ENCODE data around the gene RAPGEF1. TPM values are rescaled to one million over a fixed set of nuclear protein-coding genes. Genes with fewer than 3 reads are reported as not detected.
A peak's percentile ranks its signal among the peaks of the same experiment; 100 is the strongest.

The RAPGEF1 gene
- polyA plus RNA-seq, 3 donors, result 37.4 to 41.3 (median 38.2) TPM

GRCh38 chr9:131612851-131613250 is 127.0 kb downstream of the RAPGEF1 start:
- no peak for DNase-seq (ENCODE audit: low read depth in 3 of 3, low spot score in 2 of 3)

GRCh38 chr9:131611586-131612315 is 128.1 kb downstream of the RAPGEF1 start:
- no peak for DNase-seq (ENCODE audit: low read depth in 3 of 3, low spot score in 2 of 3)

DNA sequence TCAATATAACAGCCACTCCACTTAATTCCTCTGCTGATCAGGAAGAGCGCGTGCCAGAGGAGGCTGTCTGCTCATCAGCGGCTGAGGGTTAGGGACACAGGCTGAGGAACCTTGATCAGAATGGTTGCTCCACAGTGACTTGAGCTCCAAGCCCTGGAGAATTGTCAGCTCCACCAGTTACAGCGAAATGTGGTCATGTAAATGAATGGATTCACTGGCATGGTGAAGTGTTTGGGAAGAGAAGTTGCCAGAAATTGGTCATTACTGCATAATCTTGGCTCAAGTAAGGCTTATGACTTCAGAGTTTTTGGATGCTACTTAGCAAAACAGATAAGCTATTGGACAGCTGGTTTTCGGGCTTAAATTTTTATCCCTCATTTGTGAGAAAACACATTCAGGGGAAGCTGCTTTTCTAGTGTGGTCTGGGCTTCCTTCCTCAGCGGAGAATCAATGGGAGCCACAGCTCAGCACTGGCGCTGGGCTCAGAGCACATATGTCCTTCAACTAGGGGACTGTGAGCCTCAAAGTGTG is 129.6 kb downstream of the RAPGEF1 start:
- no peak for DNase-seq (ENCODE audit: low read depth in 3 of 3, low spot score in 2 of 3)

GRCh38 chr9:131609099-131609830 is 130.6 kb downstream of the RAPGEF1 start:
- no peak for DNase-seq (ENCODE audit: low read depth in 3 of 3, low spot score in 2 of 3)

DNA sequence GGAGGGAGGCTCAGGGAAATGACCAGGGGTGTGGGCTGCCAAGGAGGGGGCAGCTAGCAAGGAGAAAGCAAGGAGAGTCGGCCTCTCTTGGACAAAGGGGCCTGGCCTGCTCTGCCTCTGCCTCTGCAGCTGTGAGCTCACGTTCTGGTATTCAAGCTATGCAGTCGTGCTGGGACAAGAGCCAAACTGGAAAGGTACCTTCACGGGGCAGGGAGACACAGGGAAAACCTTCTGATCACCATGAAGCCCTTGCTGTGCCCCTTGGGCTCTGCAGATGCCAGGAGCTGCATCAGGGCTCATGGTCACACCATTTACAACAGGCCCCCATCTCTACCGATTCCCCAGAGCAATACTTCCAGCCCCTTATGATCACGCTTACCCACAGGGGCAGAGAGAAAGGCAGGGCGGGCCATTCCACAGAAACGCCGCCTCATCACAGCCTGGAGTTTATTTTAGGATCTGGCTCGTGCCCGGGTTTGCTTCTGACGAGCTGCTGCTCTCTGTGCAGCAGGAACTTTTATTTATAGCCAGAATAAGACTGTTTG is 131.3 kb downstream of the RAPGEF1 start:
- DNase-seq (ENCODE audit: low read depth in 3 of 3, low spot score in 2 of 3), result peak in 2 of 3 donors; percentile 36 to 56

DNA sequence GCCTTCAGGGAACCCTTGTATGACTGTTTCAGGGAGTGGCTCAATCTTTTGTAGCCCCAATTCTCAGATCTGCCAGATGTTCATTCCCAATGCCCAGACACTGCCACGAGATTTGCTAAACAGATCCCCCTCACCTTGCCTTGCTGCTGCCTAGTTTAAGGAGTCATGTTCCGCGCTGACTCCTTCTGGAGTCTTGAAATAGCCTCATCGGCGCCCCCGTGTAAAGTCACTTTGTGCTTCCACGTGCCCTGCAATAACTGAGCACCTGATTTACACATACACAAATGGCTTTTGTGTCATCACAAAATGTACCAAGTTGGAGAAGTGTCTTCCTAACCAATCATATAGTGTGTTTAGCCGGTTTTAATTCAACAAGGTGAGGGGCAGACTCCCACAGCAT is 132.3 kb downstream of the RAPGEF1 start:
- DNase-seq (ENCODE audit: low read depth in 3 of 3, low spot score in 2 of 3), result no peak

DNA sequence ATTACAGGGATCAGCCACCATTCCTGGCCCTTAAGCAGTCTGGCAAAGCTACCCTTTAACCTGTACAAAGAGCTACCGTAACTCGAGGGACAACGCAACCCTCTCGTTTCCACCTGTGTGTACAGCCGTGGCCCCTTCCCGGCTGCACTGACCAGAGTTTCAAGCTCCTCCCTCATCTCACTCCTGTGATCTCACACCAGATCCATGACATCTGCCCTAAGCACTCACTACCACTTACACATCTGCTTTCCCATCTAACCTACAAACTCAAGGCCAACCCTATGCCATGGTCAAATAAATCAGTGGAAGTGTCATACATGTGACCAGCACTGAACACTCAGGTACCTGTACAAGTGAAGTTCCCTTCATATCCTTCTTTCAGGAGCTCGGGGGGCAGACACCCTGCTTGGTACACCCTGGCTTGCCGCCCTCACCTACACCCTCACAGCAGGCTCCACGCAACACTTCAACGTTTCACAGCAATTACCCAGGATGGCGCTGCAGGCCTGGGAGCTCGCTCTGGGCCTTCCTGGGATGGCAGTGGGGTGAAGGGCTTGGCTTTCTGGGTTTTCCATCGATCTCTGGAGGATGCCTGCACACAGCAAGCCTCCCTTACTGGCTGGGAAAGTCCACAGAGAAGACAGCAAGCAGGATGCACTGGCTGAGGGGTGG is 132.8 kb downstream of the RAPGEF1 start:
- DNase-seq (ENCODE audit: low read depth in 3 of 3, low spot score in 2 of 3), result no peak

DNA sequence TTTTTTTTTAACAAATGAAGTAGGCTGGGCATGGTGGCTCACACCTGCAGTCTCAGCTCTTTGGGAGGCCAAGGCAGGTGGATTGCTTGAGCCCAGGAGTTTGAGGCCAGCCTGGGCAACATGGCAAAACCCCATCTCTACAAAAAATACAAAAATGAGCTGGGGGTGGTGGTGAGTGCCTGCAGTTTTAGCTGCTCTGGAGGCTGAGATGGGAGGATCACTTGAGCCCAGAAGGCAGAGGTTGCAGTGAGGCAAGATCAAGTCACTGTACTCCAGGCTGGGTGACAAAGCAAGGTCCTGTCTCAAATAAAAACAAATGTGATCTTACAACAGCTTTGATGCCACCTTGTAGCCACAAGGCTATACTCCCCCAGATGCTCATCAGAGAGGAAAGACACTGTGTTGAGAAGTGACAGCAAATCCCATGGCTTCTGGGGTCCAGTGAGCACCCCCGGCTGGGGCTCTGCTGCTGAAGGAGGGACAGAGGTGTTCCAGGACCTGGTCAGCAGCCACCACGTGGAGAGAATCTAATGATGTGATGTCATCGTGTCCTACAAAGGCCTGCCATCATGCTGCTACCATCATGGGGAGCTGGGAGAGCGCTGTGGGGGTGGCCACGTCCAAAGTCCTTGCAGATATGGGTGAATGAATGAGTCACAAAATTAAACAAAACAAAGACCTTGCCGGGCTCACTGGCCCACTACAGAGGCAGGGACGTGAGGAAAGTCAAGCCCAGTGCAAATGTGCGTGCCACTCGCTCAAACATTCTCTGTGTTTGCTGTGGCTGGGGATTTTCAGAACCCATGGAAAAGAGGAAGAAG is 133.9 kb downstream of the RAPGEF1 start:
- DNase-seq (ENCODE audit: low read depth in 3 of 3, low spot score in 2 of 3), result no peak

DNA sequence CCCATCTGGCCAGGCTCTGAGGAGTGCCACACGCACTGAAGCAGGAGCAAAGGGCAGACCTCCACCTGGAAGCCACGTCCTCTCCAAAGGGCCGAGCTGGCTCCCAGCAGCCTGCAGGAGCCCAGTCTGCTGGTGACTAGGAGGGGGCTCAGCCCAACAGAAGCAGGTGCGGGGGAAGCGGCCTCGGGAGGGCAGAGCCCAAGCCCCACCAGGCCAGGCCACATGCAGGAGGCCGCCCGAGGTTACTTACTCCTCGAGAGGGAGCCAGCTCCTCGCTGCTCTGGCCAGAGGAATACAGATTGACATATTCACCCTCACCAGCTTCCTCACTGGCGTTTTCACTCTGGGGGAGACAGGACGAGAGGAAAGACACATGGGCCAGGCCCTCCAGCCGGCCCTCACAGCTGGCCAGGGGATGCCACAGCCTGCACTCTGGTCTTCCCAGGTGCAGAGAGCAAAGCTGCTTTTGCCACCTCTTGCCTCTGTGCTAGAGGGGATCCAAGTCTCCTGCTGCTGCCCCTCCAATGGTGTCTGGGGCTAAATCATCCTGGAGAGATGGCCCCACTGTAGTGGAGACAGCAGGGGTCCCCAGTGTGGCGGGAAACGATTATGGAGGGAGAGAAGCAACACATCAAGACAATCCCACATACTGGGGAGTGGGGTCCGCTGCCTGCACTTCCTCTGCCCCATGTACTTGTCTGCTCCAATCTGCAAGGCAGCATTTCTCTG is 136.0 kb downstream of the RAPGEF1 start:
- DNase-seq (ENCODE audit: low read depth in 3 of 3, low spot score in 2 of 3), result no peak

DNA sequence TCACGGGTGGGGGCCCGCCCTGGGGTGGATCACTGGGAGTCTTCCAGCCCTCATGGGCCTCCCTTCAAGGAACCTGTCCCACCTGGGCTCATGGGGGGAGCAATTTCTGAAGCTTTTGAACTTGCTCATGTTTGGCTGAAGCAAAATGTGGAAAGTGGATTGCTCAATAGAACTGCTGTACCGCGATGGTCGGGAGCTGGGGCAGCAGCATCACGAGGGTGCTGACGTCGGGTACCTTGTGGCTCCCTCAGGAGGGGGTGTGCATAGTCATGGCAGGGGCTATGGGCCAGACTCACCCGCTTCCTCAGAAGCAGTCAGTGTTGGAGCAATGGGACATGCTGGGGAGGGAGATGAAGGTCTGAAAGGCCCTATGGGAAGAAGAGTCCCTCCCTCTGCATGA is 136.7 kb downstream of the RAPGEF1 start:
- no peak for DNase-seq (ENCODE audit: low read depth in 3 of 3, low spot score in 2 of 3)

DNA sequence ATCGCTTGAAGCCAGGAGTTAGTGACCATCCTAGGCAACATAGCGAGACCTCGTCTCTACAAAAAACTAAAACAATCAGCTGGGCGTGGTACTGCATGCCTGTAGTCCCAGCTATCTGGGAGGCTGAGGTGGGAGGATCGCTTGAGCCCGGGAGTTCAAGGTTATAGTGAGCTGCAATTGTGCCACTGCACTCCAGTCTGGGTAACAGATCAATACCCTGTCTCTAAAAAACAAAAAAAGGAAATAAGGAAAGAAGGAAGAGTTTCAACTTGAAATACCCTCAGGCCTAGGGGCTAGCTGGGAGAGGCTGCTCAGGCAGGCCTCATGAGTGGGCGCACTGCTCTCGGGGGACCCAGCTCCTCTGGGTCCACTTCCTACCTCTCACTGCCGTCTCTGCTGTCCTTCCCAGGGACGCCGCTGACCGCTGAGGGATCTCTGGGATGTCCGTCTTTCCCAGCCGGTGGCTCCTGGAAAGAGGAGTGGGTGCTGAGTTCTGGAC is 138.1 kb downstream of the RAPGEF1 start:
- no peak for DNase-seq (ENCODE audit: low read depth in 3 of 3, low spot score in 2 of 3)

- DNase-seq (ENCODE audit: low read depth in 3 of 3, low spot score in 2 of 3), result no peak
Measured at GRCh38 chr9:131598121-131598520, 141.8 kb downstream of the RAPGEF1 start.

DNA sequence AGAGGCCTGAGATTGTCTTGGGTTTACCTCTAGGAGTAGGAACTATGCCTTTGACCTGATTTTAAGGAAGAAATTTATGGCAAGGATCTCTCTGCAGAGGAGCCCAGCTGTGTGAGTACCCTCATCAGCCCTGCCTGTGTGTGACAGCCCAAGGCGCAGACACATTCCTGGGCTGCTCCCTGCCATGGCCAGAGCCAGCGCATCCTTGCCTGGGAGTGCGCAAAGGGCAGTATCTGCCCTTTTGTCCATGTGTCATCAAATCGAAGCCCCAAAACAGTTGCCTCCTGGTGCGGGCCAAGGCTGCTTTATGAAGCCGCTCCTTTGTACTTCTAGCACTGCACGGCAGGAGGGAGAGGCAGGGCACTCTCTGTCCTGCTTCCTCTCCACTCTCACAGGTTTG is 142.6 kb downstream of the RAPGEF1 start:
- no peak for DNase-seq (ENCODE audit: low read depth in 3 of 3, low spot score in 2 of 3)

DNA sequence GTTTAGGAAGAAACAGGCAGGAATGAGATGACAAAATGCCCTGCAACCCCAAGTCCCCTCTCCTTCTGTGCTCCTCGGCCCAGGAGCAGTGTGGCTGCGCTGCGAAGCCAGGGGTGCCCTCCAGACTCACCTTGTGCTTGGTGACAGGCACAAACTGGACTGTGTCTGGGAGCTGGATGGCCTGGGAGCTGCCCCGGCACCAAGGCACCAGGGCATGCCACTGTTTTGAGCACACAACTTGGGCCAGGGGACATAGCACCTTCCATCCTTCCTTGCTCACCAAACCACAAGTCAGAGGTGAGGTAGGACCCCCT is 143.5 kb downstream of the RAPGEF1 start:
- DNase-seq (ENCODE audit: low read depth in 3 of 3, low spot score in 2 of 3), result no peak

- no peak for DNase-seq (ENCODE audit: low read depth in 3 of 3, low spot score in 2 of 3)
Measured at GRCh38 chr9:131595696-131596429, 144.0 kb downstream of the RAPGEF1 start.

- no peak for DNase-seq (ENCODE audit: low read depth in 3 of 3, low spot score in 2 of 3)
Measured at GRCh38 chr9:131594906-131595665, 144.8 kb downstream of the RAPGEF1 start.

GRCh38 chr9:131593936-131594665 is 145.8 kb downstream of the RAPGEF1 start:
- DNase-seq (ENCODE audit: low read depth in 3 of 3, low spot score in 2 of 3), result no peak
